Astrocyte (in vitro differentiated cells and primary cell): ENCODE results near the gene ZNF37A.

Experiments
- EZH2 ChIP-seq: IDR thresholded peaks from 2 replicates; pipeline ENCODE4 v1.6.1; 2012; ENCODE audit warnings: mild to moderate bottlenecking, low read length, inconsistent platforms; ENCODE audit not compliant: insufficient read depth
- TF ChIP-seq, protein P1 (sequence below): IDR thresholded peaks from 2 replicates; pipeline ENCODE4 v1.5.1; 2011; ENCODE audit warnings: low read depth, mild to moderate bottlenecking, inconsistent platforms, low read length, moderate library complexity; ENCODE audit not compliant: insufficient read depth

DNA sequence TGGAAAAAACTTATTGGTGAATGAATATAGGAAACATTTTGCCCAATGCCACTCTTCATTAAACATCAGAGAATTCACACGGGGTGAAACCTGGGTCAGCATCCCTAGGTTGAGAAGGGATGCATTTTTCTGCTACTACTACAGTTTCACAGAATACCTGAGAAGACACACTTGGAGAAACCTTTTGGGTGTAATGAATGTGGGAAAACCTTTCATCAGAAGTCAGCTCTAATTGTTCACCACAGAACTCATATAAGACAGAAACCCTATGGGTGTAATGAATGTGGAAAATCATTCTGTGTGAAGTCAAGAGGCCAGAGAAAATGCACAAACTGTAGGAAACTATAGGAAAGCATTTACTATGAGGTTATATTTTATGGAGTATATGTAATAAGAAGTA, 24.9 kb downstream of the ZNF37A start:
- TF ChIP-seq, protein P1, sequence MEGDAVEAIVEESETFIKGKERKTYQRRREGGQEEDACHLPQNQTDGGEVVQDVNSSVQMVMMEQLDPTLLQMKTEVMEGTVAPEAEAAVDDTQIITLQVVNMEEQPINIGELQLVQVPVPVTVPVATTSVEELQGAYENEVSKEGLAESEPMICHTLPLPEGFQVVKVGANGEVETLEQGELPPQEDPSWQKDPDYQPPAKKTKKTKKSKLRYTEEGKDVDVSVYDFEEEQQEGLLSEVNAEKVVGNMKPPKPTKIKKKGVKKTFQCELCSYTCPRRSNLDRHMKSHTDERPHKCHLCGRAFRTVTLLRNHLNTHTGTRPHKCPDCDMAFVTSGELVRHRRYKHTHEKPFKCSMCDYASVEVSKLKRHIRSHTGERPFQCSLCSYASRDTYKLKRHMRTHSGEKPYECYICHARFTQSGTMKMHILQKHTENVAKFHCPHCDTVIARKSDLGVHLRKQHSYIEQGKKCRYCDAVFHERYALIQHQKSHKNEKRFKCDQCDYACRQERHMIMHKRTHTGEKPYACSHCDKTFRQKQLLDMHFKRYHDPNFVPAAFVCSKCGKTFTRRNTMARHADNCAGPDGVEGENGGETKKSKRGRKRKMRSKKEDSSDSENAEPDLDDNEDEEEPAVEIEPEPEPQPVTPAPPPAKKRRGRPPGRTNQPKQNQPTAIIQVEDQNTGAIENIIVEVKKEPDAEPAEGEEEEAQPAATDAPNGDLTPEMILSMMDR: no peak
- no peak for TF ChIP-seq EZH2
